Gastroesophageal sphincter (tissue), 4 donors: ENCODE results near the gene PDIA5. TPM values are rescaled to one million over a fixed set of nuclear protein-coding genes. Genes with fewer than 3 reads are reported as not detected.
A peak's percentile ranks its signal among the peaks of the same experiment; 100 is the strongest.

Source experiments
- ATAC-seq: fragments of 150-250 bp; one replicate; pipeline ENCODE4 v1.9.1; 2016; ENCODE audit warnings: mild to moderate bottlenecking, moderate library complexity
- H3K27ac ChIP-seq, 4 donors: fragments of 200-600 bp; sonication (generic) in 3 of 4; 1 replicate in 3 of 4; 2 replicates in 1 of 4; pipeline ENCODE4 v1.5.1; 2016 to 2019
- H3K27me3 ChIP-seq: fragments of 200-600 bp; sonication (generic); one replicate; pipeline ENCODE4 v1.5.1; 2019
- H3K36me3 ChIP-seq, 2 donors: fragments of 200-600 bp; sonication (generic); one replicate each; pipeline ENCODE4 v1.5.1; 2019; ENCODE audit warnings: control low read depth in 1 of 2
- H3K4me1 ChIP-seq, 3 donors: fragments of 200-600 bp; sonication (generic); 1 replicate in 2 of 3; 2 replicates in 1 of 3; pipeline ENCODE4 v1.5.1; 2016 to 2019; ENCODE audit warnings: control low read depth in 2 of 3
- H3K4me3 ChIP-seq, 2 donors: fragments of 200-600 bp; sonication (generic); one replicate each; pipeline ENCODE4 v1.5.1; 2019; ENCODE audit warnings: mild to moderate bottlenecking in 1 of 2, moderate library complexity in 1 of 2
- H3K9me3 ChIP-seq, 3 donors: fragments of 200-600 bp; sonication (generic); one replicate each; pipeline ENCODE4 v1.5.1; 2017 to 2019; ENCODE audit warnings: control low read depth in 2 of 3
- CTCF ChIP-seq, 4 experiments: fragments of 200-600 bp in 2 of 4; fragments of 450-650 bp in 2 of 4; sonication (generic) in 1 of 4; IDR thresholded peaks; one replicate each; pipeline ENCODE4 v1.5.1; 2017 to 2019; ENCODE audit warnings: antibody characterized with exemption in 4 of 4, mild to moderate bottlenecking in 2 of 4, moderate library complexity in 2 of 4
- EP300 ChIP-seq: sonication (generic); formaldehyde crosslinking; IDR thresholded peaks from one replicate; pipeline ENCODE4 v1.6.1; 2017; ENCODE audit warnings: antibody characterized with exemption, mild to moderate bottlenecking
- POLR2A ChIP-seq, 2 donors: fragments of 450-650 bp; IDR thresholded peaks; one replicate each; pipeline ENCODE4 v1.6.1; 2017; ENCODE audit warnings: antibody characterized with exemption in 2 of 2, mild to moderate bottlenecking in 2 of 2, moderate library complexity in 1 of 2
- POLR2AphosphoS5 ChIP-seq: sonication (generic); formaldehyde crosslinking; IDR thresholded peaks from one replicate; pipeline ENCODE4 v1.6.1; 2017; ENCODE audit warnings: antibody characterized with exemption
- WGBS, 2 donors: methylation state at CpG; one replicate each; pipeline ENCODE4 v1.1.5; 2018; ENCODE audit warnings: low coverage in 1 of 2; 5-methylcytosine and 5-hydroxymethylcytosine counted together
- total RNA-seq, 4 donors: library from RNA; depleted of rRNA; stranded (reverse); fragments of >200 nt; gene quantifications; one replicate each; pipeline ENCODE4 v1.1.0, GENCODE V29; 2016

PDIA5 gene
- total RNA-seq, 4 donors from 2014 or later, result 9.0 to 19.8 (median 16.9) TPM

GRCh38 chr3:123099331-123100192, 32.7 kb downstream of the PDIA5 start:
- Histone ChIP-seq H3K4me3 (no peak overlapping the region), H3K27ac (peak overlapping the region in 1 of 4 donors; percentile 16), H3K9me3 (no peaks in the 10 kb centered on the region), H3K4me1 (peaks cover 0 to 60% (median 25%) of the 10 kb centered on the region in 3 donors), H3K36me3 (peaks cover 0 to 23% of the 10 kb centered on the region in 2 donors), H3K27me3 (no peaks in the 10 kb centered on the region)
- TF ChIP-seq EP300, result no peak
- TF ChIP-seq POLR2A (IDR thresholded peaks at IDR 0.05), result no peak
- TF ChIP-seq POLR2AphosphoS5, result no peak
- no peak for TF ChIP-seq CTCF (IDR thresholded peaks at IDR 0.05)
- 55% methylated on average over 2 of the region's 12 CpGs; no CpG with 5 or more reads in 1 of the 2 donors for WGBS, 2 donors
- ATAC-seq, result no peak

GRCh38 chr3:123100193-123100776, 33.5 kb downstream of the PDIA5 start:
- H3K36me3 ChIP-seq, result peaks cover 0 to 30% of the 10 kb centered on the region in 2 donors
- peaks cover 0 to 54% (median 25%) of the 10 kb centered on the region in 3 donors for H3K4me1 ChIP-seq
- H3K9me3 ChIP-seq, result no peaks in the 10 kb centered on the region
- TF ChIP-seq EP300, result no peak
- no peak for TF ChIP-seq POLR2A (IDR thresholded peaks at IDR 0.05)
- TF ChIP-seq POLR2AphosphoS5, result no peak
- no peak for TF ChIP-seq CTCF (IDR thresholded peaks at IDR 0.05)
- no peak for ATAC-seq
- no peaks in the 10 kb centered on the region for H3K27me3 ChIP-seq
- H3K27ac ChIP-seq, result no peak overlapping the region
- H3K4me3 ChIP-seq, result no peak overlapping the region
- WGBS, 2 donors, result 81 to 82% methylated on average over 2 to 6 of the region's 8 CpGs

- Histone ChIP-seq H3K4me1 (peaks cover 0 to 35% (median 13%) of the 10 kb centered on the region in 3 donors), H3K4me3 (no peak overlapping the region), H3K36me3 (peaks cover 0 to 49% of the 10 kb centered on the region in 2 donors), H3K27me3 (no peaks in the 10 kb centered on the region), H3K27ac (no peak overlapping the region), H3K9me3 (no peaks in the 10 kb centered on the region)
- ATAC-seq, result no peak
- TF ChIP-seq POLR2A (IDR thresholded peaks at IDR 0.05) (no peak), CTCF (IDR thresholded peaks at IDR 0.05) (no peak), EP300 (no peak), POLR2AphosphoS5 (no peak)
- WGBS, 2 donors, result 91 to 100% methylated on average over 2 of the region's 2 CpGs
Measured at GRCh38 chr3:123102249-123102648, 35.4 kb downstream of the PDIA5 start.

GRCh38 chr3:123102826-123103225, 36.0 kb downstream of the PDIA5 start:
- Histone ChIP-seq H3K4me3 (no peak overlapping the region), H3K27me3 (no peaks in the 10 kb centered on the region), H3K9me3 (no peaks in the 10 kb centered on the region), H3K27ac (no peak overlapping the region), H3K4me1 (peaks cover 0 to 29% (median 9%) of the 10 kb centered on the region in 3 donors), H3K36me3 (peaks cover 0 to 55% of the 10 kb centered on the region in 2 donors)
- no peak for ATAC-seq
- TF ChIP-seq CTCF (IDR thresholded peaks at IDR 0.05) (no peak), POLR2AphosphoS5 (no peak), POLR2A (IDR thresholded peaks at IDR 0.05) (no peak), EP300 (no peak)
- WGBS, 2 donors, result 92 to 100% methylated on average over 1 of the region's 2 CpGs
